ENCODE data around the gene MPPE1. TPM values are rescaled to one million over a fixed set of nuclear protein-coding genes. Genes with fewer than 3 reads are reported as not detected.

The MPPE1 gene
- total and polyA plus RNA-seq, 10 of the 15 experiments (the other 5 are each of a cell fraction or from before 2014, with no cell fraction given), result 13.8 to 34.5 (median 27.6) TPM

DNA sequence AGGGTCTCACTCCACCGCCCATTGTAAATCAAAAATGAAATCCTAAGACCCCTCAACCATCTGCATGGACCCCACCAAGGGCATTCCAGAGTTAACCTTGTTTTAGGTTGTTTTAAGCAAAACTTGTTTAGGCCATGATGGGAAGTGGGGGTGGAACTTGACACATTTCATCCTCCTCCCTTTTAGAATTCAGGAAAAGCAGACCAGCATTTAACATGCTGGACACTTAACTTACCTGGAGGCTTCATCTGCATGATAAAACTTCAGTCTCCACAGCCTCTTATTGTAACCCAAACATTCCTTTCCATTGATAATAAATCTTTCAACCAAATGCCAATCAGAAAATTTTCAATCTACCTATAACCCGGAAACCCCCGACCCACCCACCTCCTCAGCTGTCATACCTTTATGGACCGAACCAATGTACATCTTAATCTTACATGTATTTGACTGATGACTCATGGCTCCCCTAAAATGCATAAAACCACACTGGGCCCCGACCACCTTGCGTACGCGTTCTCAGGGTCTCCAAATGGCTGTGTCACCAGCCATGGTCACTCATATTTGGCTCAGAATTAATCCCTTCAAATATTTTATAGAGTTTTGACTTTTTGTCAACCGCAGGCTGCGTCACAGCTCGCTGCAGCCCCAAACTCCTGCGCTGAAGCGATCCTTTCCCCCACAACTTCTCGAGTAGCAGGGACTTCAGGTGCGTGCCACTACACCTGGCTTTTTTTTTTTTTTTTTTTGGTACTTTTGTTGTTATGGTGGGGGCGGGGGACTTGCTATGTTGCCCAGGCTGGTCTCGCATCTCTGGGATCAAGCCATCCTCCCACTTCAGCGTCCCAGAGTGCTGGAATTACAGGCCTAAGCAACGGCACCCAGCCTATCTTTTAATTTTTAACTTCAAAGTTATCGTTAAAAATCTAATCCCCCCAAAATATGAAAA lies 917 bp downstream of the MPPE1 start:
- POLR2A ChIA-PET, result interaction anchor here (0.6 kb wide), 1 partner anchor 18 kb away, joined by 4 read pairs; no protein-coding TSS in a partner anchor
- Histone ChIP-seq H4K20me1 (ENCODE audit: control insufficient read depth, insufficient read depth) (no peaks in the 10 kb centered on the region), H3K4me3 (peak overlapping the region; percentile 88), H3K79me2 (ENCODE audit: control insufficient read depth, insufficient read depth, low read length) (peaks cover 13% of the 10 kb centered on the region), H3K27me3 (replicated peaks in 1 of 2; ENCODE audit: control insufficient read depth in 2 of 2, insufficient read depth in 2 of 2, low read length in 1 of 2) (no peaks in the 10 kb centered on the region), H3K27ac (ENCODE audit: control insufficient read depth, insufficient read depth) (peak overlapping the region; percentile 95), H3K4me1 (ENCODE audit: control insufficient read depth, insufficient read depth, low read length) (peaks cover 5% of the 10 kb centered on the region), H3K36me3 (ENCODE audit: control insufficient read depth in 2 of 2, insufficient read depth in 2 of 2, low read length in 1 of 2) (peaks cover 0 to 1% of the 10 kb centered on the region in 2 experiments; a peak in 3 of 4 replicates), H3K4me2 (ENCODE audit: control insufficient read depth, insufficient read depth) (peak overlapping the region; percentile 74), H3K9me3 (replicated peaks; ENCODE audit: control insufficient read depth, insufficient read depth, low read length) (no peaks in the 10 kb centered on the region), H3K9ac (ENCODE audit: control insufficient read depth, insufficient read depth, low read length) (peak overlapping the region; percentile 86), H2AFZ (ENCODE audit: control insufficient read depth, low read depth, low read length) (0 out of 2 replicates have a peak overlapping the region, but pooled peaks have one; percentile 88)
- CTCF ChIA-PET, result no interaction called here
- FAIRE-seq, result no peak
- TF ChIP-seq MEF2A (IDR thresholded peaks at IDR 0.05; ENCODE audit: insufficient read depth, low read depth, low read length), result no peak
- TF ChIP-seq CHD2 (IDR thresholded peaks at IDR 0.05; ENCODE audit: borderline replicate concordance, low read depth, low read length), result no peak
- TF ChIP-seq, protein P1, sequence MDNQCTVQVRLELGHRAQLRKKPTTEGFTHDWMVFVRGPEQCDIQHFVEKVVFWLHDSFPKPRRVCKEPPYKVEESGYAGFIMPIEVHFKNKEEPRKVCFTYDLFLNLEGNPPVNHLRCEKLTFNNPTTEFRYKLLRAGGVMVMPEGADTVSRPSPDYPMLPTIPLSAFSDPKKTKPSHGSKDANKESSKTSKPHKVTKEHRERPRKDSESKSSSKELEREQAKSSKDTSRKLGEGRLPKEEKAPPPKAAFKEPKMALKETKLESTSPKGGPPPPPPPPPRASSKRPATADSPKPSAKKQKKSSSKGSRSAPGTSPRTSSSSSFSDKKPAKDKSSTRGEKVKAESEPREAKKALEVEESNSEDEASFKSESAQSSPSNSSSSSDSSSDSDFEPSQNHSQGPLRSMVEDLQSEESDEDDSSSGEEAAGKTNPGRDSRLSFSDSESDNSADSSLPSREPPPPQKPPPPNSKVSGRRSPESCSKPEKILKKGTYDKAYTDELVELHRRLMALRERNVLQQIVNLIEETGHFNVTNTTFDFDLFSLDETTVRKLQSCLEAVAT (IDR thresholded peaks at IDR 0.05), result peak; percentile 95
- 56% methylated on average over 20 of the region's 20 CpGs for WGBS (ENCODE audit: insufficient coverage, insufficient replicate concordance, low lambda C conversion rate, missing lambda C conversion rate)
- ATAC-seq, result no peak
- in situ Hi-C loops (cut with MboI), result no loop called here
- RAD21 ChIA-PET (ENCODE audit: unreplicated experiment), result no interaction called here
- BruUV-seq (replicated peaks), result no TSS peak
- no peak for DNase-seq (ENCODE audit: low read depth, low spot score)
- SMC1A ChIA-PET (ENCODE audit: uncharacterized antibody, unreplicated experiment), result interaction anchor here (1.4 kb wide), 1 partner anchor 20 kb away, joined by 4 read pairs; no protein-coding TSS in a partner anchor
- intact Hi-C loops (cut with micrococcal nuclease; ENCODE audit: unreplicated experiment), result loop anchor here (5.0 kb wide), 1 partner anchor 55 kb away; the partner anchor contains the start of gene CHMP1B

Measured in GM12878 (cell line).